PC-3 (cell line): ENCODE measurements around the gene ANAPC15.

ENCODE experiments used
- EZH2 ChIP-seq: fragments of 300-600 bp; sonication (generic); IDR thresholded peaks from one replicate; pipeline ENCODE4 v1.6.1; 2017; ENCODE audit warnings: antibody characterized with exemption, mild to moderate bottlenecking, low read length; ENCODE audit not compliant: unreplicated experiment
- EZH2phosphoT487 ChIP-seq: fragments of 300-600 bp; sonication (generic); IDR thresholded peaks from 2 replicates; pipeline ENCODE4 v1.6.1; 2018; ENCODE audit warnings: mild to moderate bottlenecking, antibody characterized with exemption, low read length, borderline replicate concordance
- TF ChIP-seq, protein P1 (sequence below): fragments of 300-600 bp; sonication (generic); conservative IDR thresholded peaks from 2 replicates; pipeline ENCODE4 v1.5.1; 2017; ENCODE audit warnings: antibody characterized with exemption, low read depth, mild to moderate bottlenecking, low read length

DNA sequence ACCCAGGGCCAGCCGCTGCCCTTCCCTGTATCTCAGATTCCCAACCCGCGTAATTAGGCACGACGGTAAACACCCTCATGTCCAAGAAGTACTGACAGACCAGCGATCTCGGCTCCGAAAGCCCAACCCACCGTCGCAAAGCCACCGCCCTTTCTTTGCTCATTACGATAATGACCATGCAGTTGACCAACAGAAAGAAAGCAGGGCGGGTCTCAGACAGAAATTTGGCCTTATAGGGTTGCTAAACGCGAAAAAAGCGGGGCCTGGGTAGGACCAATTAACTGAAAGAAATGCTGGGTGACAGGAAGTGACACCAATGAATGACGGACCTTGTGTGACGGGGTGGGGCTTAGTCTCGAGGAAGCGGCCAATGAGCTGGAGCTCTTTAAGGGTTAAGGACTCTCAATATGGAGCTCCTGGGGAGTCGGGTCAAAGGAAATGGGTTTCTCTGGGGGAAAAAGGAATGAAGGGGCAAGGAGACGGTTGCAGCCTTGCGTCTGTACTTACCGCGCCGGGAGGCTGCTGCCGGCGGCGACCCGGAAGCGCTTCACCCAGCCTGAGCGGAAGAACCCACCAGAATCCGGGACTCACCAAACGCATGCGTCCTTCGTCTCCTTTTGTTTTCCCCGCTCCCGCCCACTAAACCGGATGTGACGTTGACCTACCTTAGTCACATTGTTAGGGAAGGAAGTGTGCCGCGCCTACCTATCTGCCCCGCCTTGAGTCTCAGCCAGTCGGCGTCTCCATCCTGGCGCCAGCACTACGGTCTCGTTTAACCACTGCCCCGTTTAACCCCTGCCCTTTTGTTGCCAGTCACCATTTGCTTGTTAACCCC, at the start of gene ANAPC15:
- TF ChIP-seq, protein P1, sequence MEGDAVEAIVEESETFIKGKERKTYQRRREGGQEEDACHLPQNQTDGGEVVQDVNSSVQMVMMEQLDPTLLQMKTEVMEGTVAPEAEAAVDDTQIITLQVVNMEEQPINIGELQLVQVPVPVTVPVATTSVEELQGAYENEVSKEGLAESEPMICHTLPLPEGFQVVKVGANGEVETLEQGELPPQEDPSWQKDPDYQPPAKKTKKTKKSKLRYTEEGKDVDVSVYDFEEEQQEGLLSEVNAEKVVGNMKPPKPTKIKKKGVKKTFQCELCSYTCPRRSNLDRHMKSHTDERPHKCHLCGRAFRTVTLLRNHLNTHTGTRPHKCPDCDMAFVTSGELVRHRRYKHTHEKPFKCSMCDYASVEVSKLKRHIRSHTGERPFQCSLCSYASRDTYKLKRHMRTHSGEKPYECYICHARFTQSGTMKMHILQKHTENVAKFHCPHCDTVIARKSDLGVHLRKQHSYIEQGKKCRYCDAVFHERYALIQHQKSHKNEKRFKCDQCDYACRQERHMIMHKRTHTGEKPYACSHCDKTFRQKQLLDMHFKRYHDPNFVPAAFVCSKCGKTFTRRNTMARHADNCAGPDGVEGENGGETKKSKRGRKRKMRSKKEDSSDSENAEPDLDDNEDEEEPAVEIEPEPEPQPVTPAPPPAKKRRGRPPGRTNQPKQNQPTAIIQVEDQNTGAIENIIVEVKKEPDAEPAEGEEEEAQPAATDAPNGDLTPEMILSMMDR = no peak
- no peak for TF ChIP-seq EZH2phosphoT487
- TF ChIP-seq EZH2 = no peak
